GM12801 (cell line): Measurements from ENCODE around the gene INMT.

Source experiments
- TF ChIP-seq, protein P1 (sequence below): IDR thresholded peaks from one replicate; pipeline ENCODE4 v1.5.1; 2011; ENCODE audit warnings: control low read depth; ENCODE audit not compliant: insufficient read length; ENCODE audit errors: extremely low read depth

INMT gene

GRCh38 chr7:30728591-30729100 lies 23.3 kb upstream of the INMT start:
- TF ChIP-seq, protein P1, sequence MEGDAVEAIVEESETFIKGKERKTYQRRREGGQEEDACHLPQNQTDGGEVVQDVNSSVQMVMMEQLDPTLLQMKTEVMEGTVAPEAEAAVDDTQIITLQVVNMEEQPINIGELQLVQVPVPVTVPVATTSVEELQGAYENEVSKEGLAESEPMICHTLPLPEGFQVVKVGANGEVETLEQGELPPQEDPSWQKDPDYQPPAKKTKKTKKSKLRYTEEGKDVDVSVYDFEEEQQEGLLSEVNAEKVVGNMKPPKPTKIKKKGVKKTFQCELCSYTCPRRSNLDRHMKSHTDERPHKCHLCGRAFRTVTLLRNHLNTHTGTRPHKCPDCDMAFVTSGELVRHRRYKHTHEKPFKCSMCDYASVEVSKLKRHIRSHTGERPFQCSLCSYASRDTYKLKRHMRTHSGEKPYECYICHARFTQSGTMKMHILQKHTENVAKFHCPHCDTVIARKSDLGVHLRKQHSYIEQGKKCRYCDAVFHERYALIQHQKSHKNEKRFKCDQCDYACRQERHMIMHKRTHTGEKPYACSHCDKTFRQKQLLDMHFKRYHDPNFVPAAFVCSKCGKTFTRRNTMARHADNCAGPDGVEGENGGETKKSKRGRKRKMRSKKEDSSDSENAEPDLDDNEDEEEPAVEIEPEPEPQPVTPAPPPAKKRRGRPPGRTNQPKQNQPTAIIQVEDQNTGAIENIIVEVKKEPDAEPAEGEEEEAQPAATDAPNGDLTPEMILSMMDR = no peak

GRCh38 chr7:30729642-30730041 lies 22.3 kb upstream of the INMT start:
- TF ChIP-seq, protein P1 = no peak

GRCh38 chr7:30730097-30730496 lies 21.8 kb upstream of the INMT start:
- TF ChIP-seq, protein P1 = no peak

- TF ChIP-seq, protein P1 = no peak
Observed at GRCh38 chr7:30730996-30731395, 20.9 kb upstream of the INMT start.

GRCh38 chr7:30731581-30731980 lies 20.4 kb upstream of the INMT start:
- TF ChIP-seq, protein P1 = no peak

GRCh38 chr7:30732606-30733005 lies 19.3 kb upstream of the INMT start:
- TF ChIP-seq, protein P1 = no peak

GRCh38 chr7:30733216-30733615 lies 18.7 kb upstream of the INMT start:
- TF ChIP-seq, protein P1 = no peak
